ENCODE measurements around the gene JMJD8. TPM values are rescaled to one million over a fixed set of nuclear protein-coding genes. Genes with fewer than 3 reads are reported as not detected.

Gene JMJD8
- total RNA-seq, 1 donor from 2014 or later: 43.1 TPM

GRCh38 chr16:724188-725040, 40.3 kb upstream of the JMJD8 start:
- Histone ChIP-seq H3K27ac (replicated peaks) (no peak overlapping the region), H3K4me1 (peaks cover 54% of the 10 kb centered on the region), H3K27me3 (ENCODE audit: low read depth) (peaks cover 26% of the 10 kb centered on the region), H3K36me3 (no peaks in the 10 kb centered on the region), H3K4me3 (no peak overlapping the region), H3K9me3 (replicated peaks) (no peaks in the 10 kb centered on the region)
- intact Hi-C loops (cut with micrococcal nuclease): no loop called here
- no peak for DNase-seq
- TF ChIP-seq CTCF (IDR thresholded peaks at IDR 0.05; ENCODE audit: borderline replicate concordance): no peak

GRCh38 chr16:723695-724094, 39.6 kb upstream of the JMJD8 start:
- peaks cover 59% of the 10 kb centered on the region for H3K4me1 ChIP-seq
- no peak for TF ChIP-seq CTCF (IDR thresholded peaks at IDR 0.05; ENCODE audit: borderline replicate concordance)
- no peak for DNase-seq

DNA sequence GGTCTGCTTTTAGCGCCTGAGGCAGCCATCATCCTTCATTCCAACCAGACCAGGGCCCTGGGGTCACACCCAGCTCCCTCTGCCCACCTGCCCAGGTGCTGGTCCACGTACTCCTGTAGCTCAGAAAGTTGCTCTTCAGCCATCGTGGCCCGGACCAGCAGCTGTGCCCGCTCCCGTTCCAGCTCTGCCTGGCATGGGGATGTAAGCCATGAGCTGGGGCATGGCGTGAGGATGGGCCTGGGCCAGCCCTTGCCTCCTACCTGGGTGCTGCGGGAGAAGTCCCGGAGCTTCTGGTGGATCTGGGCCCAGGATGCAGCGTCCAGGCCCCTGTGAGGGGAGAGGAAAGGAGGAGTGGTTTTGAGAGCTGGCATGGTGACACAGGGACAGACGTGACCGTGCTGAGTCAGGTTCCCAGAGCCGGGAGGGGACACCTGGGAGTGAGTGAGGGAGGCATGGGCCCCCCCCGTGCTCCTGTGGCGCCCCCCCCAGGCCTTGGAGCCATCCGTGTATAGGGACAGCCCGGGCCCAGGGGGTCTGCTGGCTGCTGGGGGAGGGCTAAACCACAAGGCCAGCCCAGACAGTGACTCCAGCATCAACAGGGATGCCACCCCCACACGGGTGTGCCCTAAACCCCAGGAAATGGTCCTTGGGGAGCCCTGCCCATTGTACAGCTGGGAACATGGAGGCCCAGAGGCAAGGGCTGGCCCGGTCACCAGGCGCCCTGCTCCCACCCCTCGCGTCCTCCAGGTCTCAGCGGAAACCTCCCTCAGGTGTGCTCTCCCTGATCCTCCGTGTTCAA, 38.9 kb upstream of the JMJD8 start:
- DNase-seq: no peak
- intact Hi-C loops (cut with micrococcal nuclease): no loop called here
- H3K27me3 ChIP-seq (ENCODE audit: low read depth): peaks cover 20% of the 10 kb centered on the region
- H3K4me3 ChIP-seq: no peak overlapping the region
- H3K4me1 ChIP-seq: peaks cover 54% of the 10 kb centered on the region
- no peaks in the 10 kb centered on the region for H3K9me3 ChIP-seq (replicated peaks)
- H3K36me3 ChIP-seq: no peaks in the 10 kb centered on the region
- no peak overlapping the region for H3K27ac ChIP-seq (replicated peaks)
- no peak for TF ChIP-seq CTCF (IDR thresholded peaks at IDR 0.05; ENCODE audit: borderline replicate concordance)

More at GRCh38 chr16:723695-724094, 39.6 kb upstream of the JMJD8 start:
- H3K27me3 ChIP-seq (ENCODE audit: low read depth): peaks cover 26% of the 10 kb centered on the region
- intact Hi-C loops (cut with micrococcal nuclease): no loop called here
- H3K4me3 ChIP-seq: no peak overlapping the region
- no peaks in the 10 kb centered on the region for H3K36me3 ChIP-seq
- no peak overlapping the region for H3K27ac ChIP-seq (replicated peaks)
- H3K9me3 ChIP-seq (replicated peaks): no peaks in the 10 kb centered on the region

DNA sequence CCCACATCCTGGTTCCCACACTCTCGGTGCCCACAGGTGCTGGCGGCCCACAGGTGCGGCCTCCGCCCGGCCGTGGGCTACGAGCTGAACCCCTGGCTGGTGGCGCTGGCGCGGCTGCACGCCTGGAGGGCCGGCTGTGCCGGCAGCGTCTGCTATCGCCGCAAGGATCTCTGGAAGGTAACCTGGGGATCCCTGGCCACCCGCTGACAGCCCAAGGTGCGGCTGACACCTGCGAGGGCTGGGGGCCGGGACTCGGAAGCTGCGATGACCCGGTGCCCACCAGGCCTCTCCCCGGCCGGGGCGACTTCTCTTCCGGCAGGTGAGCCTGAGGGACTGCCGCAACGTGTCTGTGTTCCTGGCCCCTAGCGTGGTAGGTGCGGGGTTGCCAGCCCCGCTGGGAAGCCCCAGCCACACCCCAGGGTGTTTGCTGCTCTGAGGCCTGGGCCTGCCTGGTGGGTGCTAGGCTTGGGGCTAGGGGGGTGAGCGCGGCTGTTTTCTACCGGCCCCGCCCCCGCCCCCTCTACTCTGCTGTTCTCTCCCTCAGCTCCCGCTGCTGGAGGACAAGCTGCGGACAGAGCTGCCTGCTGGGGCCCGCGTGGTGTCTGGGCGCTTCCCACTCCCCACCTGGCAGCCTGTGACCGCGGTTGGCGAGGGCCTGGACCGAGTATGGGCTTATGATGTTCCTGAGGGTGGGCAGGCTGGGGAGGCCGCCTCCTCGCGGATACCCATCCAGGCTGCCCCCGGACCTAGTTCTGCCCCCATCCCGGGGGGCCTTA, 37.8 kb upstream of the JMJD8 start:
- peak overlapping the region; percentile 96 for H3K4me3 ChIP-seq
- no peak for TF ChIP-seq CTCF (IDR thresholded peaks at IDR 0.05; ENCODE audit: borderline replicate concordance)
- H3K27me3 ChIP-seq (ENCODE audit: low read depth): peaks cover 10% of the 10 kb centered on the region
- DNase-seq: no peak
- intact Hi-C loops (cut with micrococcal nuclease): no loop called here
- no peaks in the 10 kb centered on the region for H3K36me3 ChIP-seq
- H3K4me1 ChIP-seq: peaks cover 47% of the 10 kb centered on the region
- no peaks in the 10 kb centered on the region for H3K9me3 ChIP-seq (replicated peaks)
- H3K27ac ChIP-seq (replicated peaks): peak overlapping the region; percentile 97
